ENCODE results near the gene INCA1. TPM values are rescaled to one million over a fixed set of nuclear protein-coding genes. Genes with fewer than 3 reads are reported as not detected.

Gene INCA1
- total and polyA plus RNA-seq, 4 donors, result 0.28 to 0.75 (median 0.55) TPM

GRCh38 chr17:4965311-4965986 lies 31.9 kb downstream of the INCA1 start:
- H3K36me3 ChIP-seq (ENCODE audit: control insufficient read depth in 4 of 4, insufficient read depth in 3 of 4, low read depth in 1 of 4, low read length in 3 of 4), result peaks cover 0 to under 1% (median 0%) of the 10 kb centered on the region in 4 donors
- no peak for TF ChIP-seq REST (IDR thresholded peaks at IDR 0.05)
- TF ChIP-seq CTCF (IDR thresholded peaks at IDR 0.05; ENCODE audit: low read depth, low read length, missing input control), result no peak
- no peak for TF ChIP-seq HNF4A (conservative IDR thresholded peaks at IDR 0.05)
- DNase-seq (ENCODE audit: low spot score), result no peak
- no peak overlapping the region for H3K27ac ChIP-seq (ENCODE audit: low read depth in 1 of 2, low read length in 2 of 2)
- no peaks in the 10 kb centered on the region for H3K27me3 ChIP-seq (ENCODE audit: control insufficient read depth in 4 of 4, insufficient read depth in 4 of 4, low read length in 3 of 4)
- H3K9ac ChIP-seq (ENCODE audit: low read depth in 1 of 2, low read length in 2 of 2), result no peak overlapping the region
- H3K4me1 ChIP-seq (ENCODE audit: control insufficient read depth in 4 of 4, insufficient read depth in 4 of 4, low read length in 3 of 4), result peaks cover 7 to 35% (median 24%) of the 10 kb centered on the region in 4 donors
- WGBS, result 96% methylated on average over 15 of the region's 15 CpGs
- no peak overlapping the region for H3K4me3 ChIP-seq (ENCODE audit: low read depth in 1 of 3, low read length in 3 of 3)
- no peaks in the 10 kb centered on the region for H3K9me3 ChIP-seq (ENCODE audit: control insufficient read depth in 4 of 4, low read length in 3 of 4)

GRCh38 chr17:4960279-4960922 lies 36.9 kb downstream of the INCA1 start:
- Histone ChIP-seq H3K27ac (ENCODE audit: low read depth in 1 of 2, low read length in 2 of 2) (no peak overlapping the region), H3K4me1 (ENCODE audit: control insufficient read depth in 4 of 4, insufficient read depth in 4 of 4, low read length in 3 of 4) (peaks cover 2 to 44% (median 33%) of the 10 kb centered on the region in 4 donors), H3K27me3 (ENCODE audit: control insufficient read depth in 4 of 4, insufficient read depth in 4 of 4, low read length in 3 of 4) (no peaks in the 10 kb centered on the region), H3K9ac (ENCODE audit: low read depth in 1 of 2, low read length in 2 of 2) (no peak overlapping the region), H3K4me3 (ENCODE audit: low read depth in 1 of 3, low read length in 3 of 3) (no peak overlapping the region), H3K9me3 (ENCODE audit: control insufficient read depth in 4 of 4, low read length in 3 of 4) (no peaks in the 10 kb centered on the region), H3K36me3 (ENCODE audit: control insufficient read depth in 4 of 4, insufficient read depth in 3 of 4, low read depth in 1 of 4, low read length in 3 of 4) (peaks cover 0 to 7% (median 4%) of the 10 kb centered on the region in 4 donors)
- no peak for DNase-seq (ENCODE audit: low spot score)
- TF ChIP-seq NR2F2 (IDR thresholded peaks at IDR 0.05) (no peak), JUND (IDR thresholded peaks at IDR 0.05) (no peak), FOXA2 (IDR thresholded peaks at IDR 0.05) (no peak), EGR1 (IDR thresholded peaks at IDR 0.05; ENCODE audit: low read depth in 2 of 2) (no peak), REST (IDR thresholded peaks at IDR 0.05) (no peak), HNF4A (conservative IDR thresholded peaks at IDR 0.05) (no peak), YY1 (IDR thresholded peaks at IDR 0.05) (no peak), ATF3 (IDR thresholded peaks at IDR 0.05) (no peak), RXRA (IDR thresholded peaks at IDR 0.05) (no peak)
- 93% methylated on average over 9 of the region's 9 CpGs for WGBS
